ENCODE data around the gene COMTD1.

GRCh38 chr10:75202321-75203045 is 33.3 kb downstream of the COMTD1 start:
- TF ChIP-seq CTCF (IDR thresholded peaks at IDR 0.05; ENCODE audit: insufficient read depth, low read depth, low read length) = no peak
- no peak for TF ChIP-seq EZH2 (IDR thresholded peaks at IDR 0.05; ENCODE audit: insufficient read depth, low read length)
